Effector CD4-positive, alpha-beta T cell (primary cell): ENCODE measurements around the gene NFIB.

Experiments
- DNase-seq: peaks from one replicate; pipeline ENCODE4 v3.0.0-alpha.2; 2020

The NFIB gene

GRCh38 chr9:14271093-14271673 is 42.8 kb downstream of the NFIB start:
- DNase-seq, result no peak

GRCh38 chr9:14270358-14271092 is 43.4 kb downstream of the NFIB start:
- no peak for DNase-seq

GRCh38 chr9:14269916-14270315 is 44.0 kb downstream of the NFIB start:
- no peak for DNase-seq

GRCh38 chr9:14263707-14264483 is 50.0 kb downstream of the NFIB start:
- no peak for DNase-seq

GRCh38 chr9:14262827-14263226 is 51.1 kb downstream of the NFIB start:
- no peak for DNase-seq

- DNase-seq, result no peak
Observed at GRCh38 chr9:14261616-14262015, 52.3 kb downstream of the NFIB start.

GRCh38 chr9:14260101-14260500 is 53.8 kb downstream of the NFIB start:
- DNase-seq, result no peak

GRCh38 chr9:14258660-14259239 is 55.2 kb downstream of the NFIB start:
- no peak for DNase-seq

GRCh38 chr9:14258156-14258555 is 55.8 kb downstream of the NFIB start:
- DNase-seq, result no peak

GRCh38 chr9:14256588-14256987 is 57.4 kb downstream of the NFIB start:
- DNase-seq, result no peak

- DNase-seq, result no peak
Observed at GRCh38 chr9:14251154-14252071, 62.5 kb downstream of the NFIB start.

- DNase-seq, result no peak
Observed at GRCh38 chr9:14250794-14251153, 63.2 kb downstream of the NFIB start.

GRCh38 chr9:14249527-14249926 is 64.4 kb downstream of the NFIB start:
- no peak for DNase-seq

GRCh38 chr9:14248149-14248548 is 65.8 kb downstream of the NFIB start:
- no peak for DNase-seq

GRCh38 chr9:14247577-14247976 is 66.4 kb downstream of the NFIB start:
- DNase-seq, result no peak

GRCh38 chr9:14246951-14247350 is 67.0 kb downstream of the NFIB start:
- no peak for DNase-seq

- no peak for DNase-seq
Observed at GRCh38 chr9:14245901-14246525, 67.9 kb downstream of the NFIB start.

GRCh38 chr9:14243514-14244042 is 70.4 kb downstream of the NFIB start:
- no peak for DNase-seq

- DNase-seq, result no peak
Observed at GRCh38 chr9:14242150-14242805, 71.7 kb downstream of the NFIB start.

- DNase-seq, result no peak
Observed at GRCh38 chr9:14240537-14240936, 73.4 kb downstream of the NFIB start.

- no peak for DNase-seq
Observed at GRCh38 chr9:14238518-14238917, 75.4 kb downstream of the NFIB start.
